C4-2B (cell line): Measurements from ENCODE around the gene RYR3.

ENCODE experiments used
- ZFX ChIP-seq: fragments of 450-650 bp; IDR thresholded peaks from 2 replicates; pipeline ENCODE4 v1.6.1; 2017
- TF ChIP-seq, protein P1 (sequence below): fragments of 450-650 bp; conservative IDR thresholded peaks from 2 replicates; pipeline ENCODE4 v1.5.1; 2017; ENCODE audit warnings: mild to moderate bottlenecking

DNA sequence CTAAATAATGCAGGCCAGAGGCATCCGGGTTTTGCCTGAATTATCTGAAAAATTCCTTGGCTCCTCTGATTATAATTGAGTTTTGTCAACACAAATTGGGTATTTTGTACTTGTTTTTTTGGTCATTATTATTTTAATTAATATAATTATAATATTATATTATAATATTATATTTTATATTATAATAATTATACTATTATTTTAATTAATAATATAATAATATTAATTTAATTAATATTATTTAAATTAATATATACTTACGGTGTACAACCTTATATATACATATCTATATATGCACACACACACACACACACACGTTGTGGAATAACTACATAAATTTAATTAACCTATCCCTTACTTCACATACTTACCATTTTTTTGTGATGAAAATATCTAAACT lies 73.5 kb downstream of the RYR3 start:
- TF ChIP-seq, protein P1, sequence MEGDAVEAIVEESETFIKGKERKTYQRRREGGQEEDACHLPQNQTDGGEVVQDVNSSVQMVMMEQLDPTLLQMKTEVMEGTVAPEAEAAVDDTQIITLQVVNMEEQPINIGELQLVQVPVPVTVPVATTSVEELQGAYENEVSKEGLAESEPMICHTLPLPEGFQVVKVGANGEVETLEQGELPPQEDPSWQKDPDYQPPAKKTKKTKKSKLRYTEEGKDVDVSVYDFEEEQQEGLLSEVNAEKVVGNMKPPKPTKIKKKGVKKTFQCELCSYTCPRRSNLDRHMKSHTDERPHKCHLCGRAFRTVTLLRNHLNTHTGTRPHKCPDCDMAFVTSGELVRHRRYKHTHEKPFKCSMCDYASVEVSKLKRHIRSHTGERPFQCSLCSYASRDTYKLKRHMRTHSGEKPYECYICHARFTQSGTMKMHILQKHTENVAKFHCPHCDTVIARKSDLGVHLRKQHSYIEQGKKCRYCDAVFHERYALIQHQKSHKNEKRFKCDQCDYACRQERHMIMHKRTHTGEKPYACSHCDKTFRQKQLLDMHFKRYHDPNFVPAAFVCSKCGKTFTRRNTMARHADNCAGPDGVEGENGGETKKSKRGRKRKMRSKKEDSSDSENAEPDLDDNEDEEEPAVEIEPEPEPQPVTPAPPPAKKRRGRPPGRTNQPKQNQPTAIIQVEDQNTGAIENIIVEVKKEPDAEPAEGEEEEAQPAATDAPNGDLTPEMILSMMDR = no peak
- no peak for TF ChIP-seq ZFX
